HG02852 (cell line): ENCODE results near the gene PSMC5.
A peak's percentile ranks its signal among the peaks of the same experiment; 100 is the strongest.

Experiments used
- ATAC-seq: cut with Tn5 transposase; IDR thresholded peaks from one replicate; pipeline ENCODE4 v1.9.1; 2021; ENCODE audit warnings: mild to moderate bottlenecking, moderate library complexity; ENCODE audit not compliant: unreplicated experiment

Gene PSMC5

GRCh38 chr17:63820963-63821561 lies 6.2 kb upstream of the PSMC5 start:
- no peak for ATAC-seq

DNA sequence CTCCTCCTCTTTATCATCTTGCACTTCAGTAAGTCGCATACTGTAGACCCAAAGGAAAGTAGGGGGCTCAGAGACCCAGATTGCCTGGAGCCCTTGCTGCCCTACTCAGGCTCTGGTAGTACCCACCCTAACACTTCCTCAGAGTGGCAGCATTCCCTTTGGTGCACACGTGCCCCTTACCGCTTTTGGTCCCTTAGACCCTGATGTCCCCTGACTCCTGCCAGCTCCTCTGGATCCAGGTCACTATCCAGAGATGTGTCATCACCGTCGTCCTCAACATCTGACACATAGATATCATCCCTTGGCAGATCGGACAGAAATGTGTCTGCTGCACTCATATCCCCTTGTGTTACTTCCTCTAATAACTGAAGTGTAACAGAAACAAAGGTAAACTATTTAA lies 5.4 kb upstream of the PSMC5 start:
- no peak for ATAC-seq

DNA sequence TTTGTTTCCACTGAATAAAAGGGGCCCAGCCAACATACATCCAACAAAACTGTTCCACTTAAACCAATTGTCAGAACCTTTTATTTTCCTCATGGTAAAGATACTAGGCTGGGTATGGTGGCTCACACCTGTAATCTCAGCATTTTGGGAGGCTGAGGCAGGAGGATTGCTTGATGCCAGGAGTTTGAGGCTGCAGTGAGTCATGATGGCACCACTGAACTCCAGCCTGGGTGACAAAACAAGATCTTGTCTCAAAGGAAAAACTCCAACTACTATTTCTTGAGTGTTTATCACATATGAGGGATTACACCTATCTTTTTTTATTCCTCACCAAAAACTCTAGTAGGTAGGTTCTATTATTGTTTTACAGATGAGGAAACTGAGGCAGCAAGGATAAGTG lies 4.7 kb upstream of the PSMC5 start:
- no peak for ATAC-seq

- ATAC-seq = no peak
These were observed 3.4 kb upstream of the PSMC5 start for GRCh38 chr17:63823659-63824331.

DNA sequence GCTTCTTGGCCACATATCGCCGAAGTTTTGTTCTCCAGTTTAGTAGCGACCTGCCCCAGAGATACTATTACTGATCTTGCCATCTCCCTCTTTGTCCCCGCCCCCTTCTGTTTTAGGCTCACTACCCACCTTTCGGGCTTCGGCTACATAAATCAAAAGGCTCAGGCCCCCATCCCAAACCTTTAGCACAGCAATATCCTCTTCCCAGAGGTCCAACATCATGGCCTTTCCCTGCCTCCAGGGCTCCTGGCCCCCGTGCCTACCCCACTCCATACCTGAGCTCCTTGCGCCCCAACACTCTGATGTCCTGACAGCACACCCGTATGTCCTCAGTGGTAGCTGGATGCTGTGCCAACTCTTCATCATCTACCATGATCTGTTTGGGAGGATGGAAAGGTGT lies 2.9 kb upstream of the PSMC5 start:
- ATAC-seq = no peak

DNA sequence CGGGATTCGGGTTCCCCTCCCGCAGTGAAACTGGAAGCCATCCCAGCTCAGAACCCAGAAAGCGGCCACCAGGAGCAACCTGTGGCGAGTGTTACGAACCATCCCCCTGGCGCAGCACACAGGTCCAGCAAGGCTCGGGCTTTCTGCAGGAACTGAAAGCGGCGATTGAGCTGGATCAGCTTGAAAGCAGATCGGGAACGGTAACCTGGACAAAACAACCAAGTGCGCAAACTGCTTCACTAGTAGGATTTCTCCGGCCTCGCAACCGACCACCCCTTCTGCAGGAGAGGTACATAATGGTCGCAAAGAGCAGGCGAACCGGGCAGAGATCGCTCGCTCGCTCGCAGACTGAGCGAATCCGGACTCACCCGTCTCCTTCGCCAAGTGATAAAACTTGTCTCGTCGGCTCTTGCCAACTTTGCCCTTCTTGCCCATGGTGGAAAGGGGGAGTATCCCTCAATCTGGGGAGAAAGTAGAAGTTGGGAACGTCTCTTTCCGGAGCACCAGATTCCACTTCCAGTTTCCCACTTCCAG lies 696 bp upstream of the PSMC5 start:
- peak; percentile 7 for ATAC-seq

DNA sequence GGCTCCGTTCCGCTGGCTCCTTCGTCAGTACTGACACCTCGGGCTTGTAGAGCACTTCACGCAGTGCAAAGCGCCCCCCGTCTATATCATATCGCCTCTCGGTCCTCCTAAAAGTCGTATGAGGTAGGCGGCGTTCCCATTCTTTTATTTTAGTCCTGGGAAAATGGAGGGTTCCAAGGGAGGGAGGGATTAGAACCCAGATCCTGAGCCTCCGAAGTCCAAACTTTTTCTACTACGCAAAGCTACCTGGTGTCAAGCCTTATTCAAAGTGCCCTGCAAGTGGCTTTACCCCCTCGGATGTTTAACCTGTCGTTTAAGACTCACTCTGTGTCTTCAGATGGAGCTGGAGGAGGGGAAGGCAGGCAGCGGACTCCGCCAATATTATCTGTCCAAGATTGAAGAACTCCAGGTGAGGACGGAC lies 580 bp downstream of the PSMC5 start:
- no peak for ATAC-seq

DNA sequence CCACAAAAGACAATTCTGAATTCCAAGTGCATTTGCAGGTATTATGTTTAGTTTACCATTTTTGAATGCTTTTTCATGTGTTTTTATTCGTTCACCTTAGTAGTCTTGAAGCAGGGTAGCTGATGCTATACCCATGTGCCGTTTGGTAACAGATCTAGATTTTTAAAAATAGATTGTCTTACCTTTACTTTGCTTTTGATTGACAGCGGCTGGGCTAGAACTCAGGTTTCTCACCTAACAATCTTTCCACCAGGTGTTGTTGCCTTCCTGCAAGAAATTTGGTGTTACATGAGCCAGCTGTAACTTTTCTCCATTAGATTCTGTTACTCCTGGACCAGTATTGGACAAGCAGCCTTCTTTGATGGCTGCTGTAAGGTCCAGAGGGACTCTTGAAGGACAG lies 1.7 kb downstream of the PSMC5 start:
- no peak for ATAC-seq

- ATAC-seq = no peak
These were observed 3.0 kb downstream of the PSMC5 start for GRCh38 chr17:63830278-63830677.

DNA sequence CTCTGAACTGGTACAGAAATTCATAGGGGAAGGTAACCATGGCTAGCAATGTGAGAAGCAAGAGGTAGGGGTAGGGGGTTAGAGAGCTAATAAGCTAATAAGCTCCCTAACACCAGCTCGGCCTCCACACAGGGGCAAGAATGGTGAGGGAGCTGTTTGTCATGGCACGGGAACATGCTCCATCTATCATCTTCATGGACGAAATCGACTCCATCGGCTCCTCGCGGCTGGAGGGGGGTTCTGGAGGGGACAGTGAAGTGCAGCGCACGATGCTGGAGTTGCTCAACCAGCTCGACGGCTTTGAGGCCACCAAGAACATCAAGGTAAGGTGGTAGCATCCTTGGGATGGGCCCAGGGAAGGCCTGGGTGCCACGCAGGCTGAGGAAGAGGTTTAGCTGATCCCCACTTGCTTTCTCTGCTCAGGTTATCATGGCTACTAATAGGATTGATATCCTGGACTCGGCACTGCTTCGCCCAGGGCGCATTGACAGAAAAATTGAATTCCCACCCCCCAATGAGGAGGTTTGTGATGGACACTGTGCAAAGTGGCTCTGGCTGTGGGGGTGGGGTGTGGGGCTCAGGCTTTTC lies 3.8 kb downstream of the PSMC5 start:
- no peak for ATAC-seq

DNA sequence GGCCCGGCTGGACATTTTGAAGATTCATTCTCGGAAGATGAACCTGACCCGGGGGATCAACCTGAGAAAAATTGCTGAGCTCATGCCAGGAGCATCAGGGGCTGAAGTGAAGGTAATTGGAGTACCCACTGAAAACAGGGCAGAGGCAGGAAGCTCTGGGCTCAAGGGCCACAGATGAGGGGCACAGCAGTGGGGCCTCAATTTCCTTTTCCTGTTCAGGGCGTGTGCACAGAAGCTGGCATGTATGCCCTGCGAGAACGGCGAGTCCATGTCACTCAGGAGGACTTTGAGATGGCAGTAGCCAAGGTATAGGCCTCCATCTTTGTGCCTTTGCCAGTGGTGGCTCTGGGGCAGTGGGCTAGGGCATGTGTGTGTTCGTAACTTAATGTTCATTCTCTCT lies 4.3 kb downstream of the PSMC5 start:
- ATAC-seq = no peak

DNA sequence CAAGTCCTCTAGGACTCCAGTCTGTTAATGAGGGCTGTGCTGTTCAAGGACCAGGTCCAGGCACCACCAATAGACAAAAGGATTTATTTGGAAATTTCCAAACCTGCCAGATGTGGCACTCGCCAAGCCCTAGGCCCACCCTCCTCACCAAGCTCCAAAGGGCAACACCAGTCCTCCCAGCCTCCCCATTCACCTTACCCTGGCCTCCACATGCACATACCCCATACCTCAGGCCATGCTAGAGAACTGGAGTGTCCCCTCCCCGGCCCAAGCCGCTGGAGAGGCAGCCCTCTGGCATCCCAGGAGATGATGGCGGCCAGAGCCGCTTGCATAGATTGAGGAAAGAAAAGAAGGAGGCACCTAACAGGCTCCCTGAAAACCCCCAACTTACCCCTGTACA lies 4.8 kb downstream of the PSMC5 start:
- no peak for ATAC-seq

GRCh38 chr17:63832455-63832854 lies 5.2 kb downstream of the PSMC5 start:
- ATAC-seq = no peak

- no peak for ATAC-seq
These were observed 6.0 kb downstream of the PSMC5 start for GRCh38 chr17:63833026-63833740.

- ATAC-seq = no peak
These were observed 6.6 kb downstream of the PSMC5 start for GRCh38 chr17:63833741-63834373.

DNA sequence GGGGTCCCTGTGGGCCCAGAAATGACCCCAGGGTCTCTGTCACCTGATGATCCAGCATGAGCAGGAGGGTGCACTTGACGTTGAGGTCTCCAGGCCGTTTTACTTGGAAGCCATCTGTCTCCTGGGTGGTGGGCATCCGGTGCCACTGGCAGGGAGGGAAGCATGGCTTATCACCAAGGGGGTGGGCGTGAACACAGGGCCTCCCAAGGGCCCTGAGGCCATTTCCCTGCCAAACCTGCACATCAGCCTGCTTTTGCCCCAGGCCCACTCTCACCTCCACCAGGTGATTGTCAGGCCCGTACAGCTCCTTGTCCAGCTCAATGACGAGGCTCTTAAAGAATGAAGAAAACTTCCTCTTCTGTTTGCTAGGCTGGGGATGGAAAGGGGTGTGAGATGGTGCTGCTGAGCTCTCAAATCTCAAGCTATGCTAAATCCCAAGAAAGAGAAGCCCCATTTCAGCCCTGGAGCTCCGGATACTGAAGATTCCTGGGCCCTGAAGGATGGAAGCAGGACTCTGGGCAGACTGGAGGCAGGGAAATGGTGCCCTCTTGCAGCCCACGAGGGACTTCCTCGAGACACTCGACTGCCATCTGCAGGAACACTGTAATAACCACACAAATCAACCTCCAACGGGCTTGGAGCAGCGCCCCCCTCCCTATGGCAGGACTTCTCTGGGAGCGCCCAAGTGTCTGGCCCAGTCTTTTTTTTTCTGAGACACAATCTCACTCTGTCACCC lies 7.4 kb downstream of the PSMC5 start:
- ATAC-seq = peak; percentile 61

- no peak for ATAC-seq
These were observed 8.0 kb downstream of the PSMC5 start for GRCh38 chr17:63835167-63835720.

DNA sequence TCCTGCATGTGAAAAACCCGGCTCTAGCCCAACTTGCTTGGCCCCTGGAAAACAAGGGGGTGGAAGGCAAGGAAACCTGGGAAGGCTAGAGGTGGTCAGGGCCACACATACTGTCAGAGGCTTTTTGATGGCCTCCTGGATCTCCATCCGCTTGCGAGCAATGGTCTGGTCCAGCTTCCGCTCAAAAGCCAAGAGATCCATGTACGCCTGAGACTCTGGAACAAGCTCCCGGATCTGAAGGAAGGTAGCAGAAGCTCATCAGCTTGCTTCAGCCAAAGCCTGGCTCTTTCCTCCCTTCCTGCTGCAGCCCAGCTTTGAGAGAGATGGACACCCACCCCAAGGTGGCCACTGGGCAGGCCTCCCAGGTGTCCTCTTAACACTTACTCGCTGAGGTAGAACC lies 9.6 kb downstream of the PSMC5 start:
- ATAC-seq = no peak

GRCh38 chr17:63837480-63837879 lies 10.2 kb downstream of the PSMC5 start:
- no peak for ATAC-seq

- no peak for ATAC-seq
These were observed 10.8 kb downstream of the PSMC5 start for GRCh38 chr17:63837962-63838600.
